ENCODE data around the gene LRRN3.

LRRN3 gene

DNA sequence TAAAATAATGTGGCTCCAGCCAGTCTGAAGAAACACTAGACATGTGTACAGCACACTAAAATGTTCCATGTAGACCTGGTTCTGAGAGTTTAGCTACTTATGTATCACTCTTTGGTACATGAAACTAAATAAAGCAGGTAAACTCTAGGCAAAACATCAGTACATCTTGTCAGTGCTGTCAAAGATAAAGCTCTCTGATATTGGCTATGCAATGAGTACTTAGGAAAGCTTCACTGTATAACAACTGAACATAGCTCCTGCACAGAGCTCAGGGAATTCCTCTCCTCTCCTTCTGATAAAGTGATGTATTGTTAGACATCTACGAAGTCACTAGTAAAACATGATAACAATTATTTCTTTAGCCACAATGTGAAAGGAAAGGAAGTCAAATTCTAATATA is 3.5 kb downstream of the LRRN3 start:
- no peak for DNase-seq (ENCODE audit: low read depth in 1 of 2, low spot score in 1 of 2)
- Histone ChIP-seq H3K4me3 (replicated peaks; ENCODE audit: insufficient read depth, low read length) (no peak overlapping the region), H3K27ac (replicated peaks) (no peak overlapping the region), H3K27me3 (ENCODE audit: insufficient read depth, poor library complexity, severe bottlenecking) (no peaks in the 10 kb centered on the region)
- TF ChIP-seq, protein P1, sequence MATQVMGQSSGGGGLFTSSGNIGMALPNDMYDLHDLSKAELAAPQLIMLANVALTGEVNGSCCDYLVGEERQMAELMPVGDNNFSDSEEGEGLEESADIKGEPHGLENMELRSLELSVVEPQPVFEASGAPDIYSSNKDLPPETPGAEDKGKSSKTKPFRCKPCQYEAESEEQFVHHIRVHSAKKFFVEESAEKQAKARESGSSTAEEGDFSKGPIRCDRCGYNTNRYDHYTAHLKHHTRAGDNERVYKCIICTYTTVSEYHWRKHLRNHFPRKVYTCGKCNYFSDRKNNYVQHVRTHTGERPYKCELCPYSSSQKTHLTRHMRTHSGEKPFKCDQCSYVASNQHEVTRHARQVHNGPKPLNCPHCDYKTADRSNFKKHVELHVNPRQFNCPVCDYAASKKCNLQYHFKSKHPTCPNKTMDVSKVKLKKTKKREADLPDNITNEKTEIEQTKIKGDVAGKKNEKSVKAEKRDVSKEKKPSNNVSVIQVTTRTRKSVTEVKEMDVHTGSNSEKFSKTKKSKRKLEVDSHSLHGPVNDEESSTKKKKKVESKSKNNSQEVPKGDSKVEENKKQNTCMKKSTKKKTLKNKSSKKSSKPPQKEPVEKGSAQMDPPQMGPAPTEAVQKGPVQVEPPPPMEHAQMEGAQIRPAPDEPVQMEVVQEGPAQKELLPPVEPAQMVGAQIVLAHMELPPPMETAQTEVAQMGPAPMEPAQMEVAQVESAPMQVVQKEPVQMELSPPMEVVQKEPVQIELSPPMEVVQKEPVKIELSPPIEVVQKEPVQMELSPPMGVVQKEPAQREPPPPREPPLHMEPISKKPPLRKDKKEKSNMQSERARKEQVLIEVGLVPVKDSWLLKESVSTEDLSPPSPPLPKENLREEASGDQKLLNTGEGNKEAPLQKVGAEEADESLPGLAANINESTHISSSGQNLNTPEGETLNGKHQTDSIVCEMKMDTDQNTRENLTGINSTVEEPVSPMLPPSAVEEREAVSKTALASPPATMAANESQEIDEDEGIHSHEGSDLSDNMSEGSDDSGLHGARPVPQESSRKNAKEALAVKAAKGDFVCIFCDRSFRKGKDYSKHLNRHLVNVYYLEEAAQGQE (IDR thresholded peaks at IDR 0.05; ENCODE audit: insufficient replicate concordance, low read depth), result no peak
- TF ChIP-seq SPI1 (IDR thresholded peaks at IDR 0.05; ENCODE audit: borderline replicate concordance, low read depth), result no peak

DNA sequence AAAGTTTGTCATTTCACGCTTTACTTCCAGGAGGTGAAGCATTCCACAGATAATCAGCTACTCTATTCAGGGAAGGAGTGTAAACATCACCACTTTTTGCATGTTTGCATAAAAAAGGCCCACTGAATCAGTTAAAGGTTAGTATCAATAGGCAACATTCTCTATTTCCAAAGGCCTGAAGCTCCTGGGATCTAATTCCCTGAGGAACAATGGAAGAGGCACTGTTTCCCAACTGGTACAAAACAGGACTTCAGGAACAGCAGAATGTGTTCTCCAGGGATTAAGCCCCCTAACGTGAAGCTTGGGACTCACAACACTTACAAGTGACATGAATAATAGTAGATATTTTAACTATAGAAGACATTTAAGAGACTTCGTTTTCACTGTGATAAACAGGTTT is 6.1 kb downstream of the LRRN3 start:
- H3K4me3 ChIP-seq (replicated peaks; ENCODE audit: insufficient read depth, low read length), result no peak overlapping the region
- no peak overlapping the region for H3K27ac ChIP-seq (replicated peaks)
- no peak for TF ChIP-seq GABPA (IDR thresholded peaks at IDR 0.05; ENCODE audit: low read depth)
- TF ChIP-seq SPI1 (IDR thresholded peaks at IDR 0.05; ENCODE audit: borderline replicate concordance, low read depth), result no peak
- TF ChIP-seq, protein P1 (IDR thresholded peaks at IDR 0.05; ENCODE audit: insufficient replicate concordance, low read depth), result no peak
- TF ChIP-seq POLR2AphosphoS5 (IDR thresholded peaks at IDR 0.05; ENCODE audit: low read depth), result no peak
- TF ChIP-seq, protein P2, sequence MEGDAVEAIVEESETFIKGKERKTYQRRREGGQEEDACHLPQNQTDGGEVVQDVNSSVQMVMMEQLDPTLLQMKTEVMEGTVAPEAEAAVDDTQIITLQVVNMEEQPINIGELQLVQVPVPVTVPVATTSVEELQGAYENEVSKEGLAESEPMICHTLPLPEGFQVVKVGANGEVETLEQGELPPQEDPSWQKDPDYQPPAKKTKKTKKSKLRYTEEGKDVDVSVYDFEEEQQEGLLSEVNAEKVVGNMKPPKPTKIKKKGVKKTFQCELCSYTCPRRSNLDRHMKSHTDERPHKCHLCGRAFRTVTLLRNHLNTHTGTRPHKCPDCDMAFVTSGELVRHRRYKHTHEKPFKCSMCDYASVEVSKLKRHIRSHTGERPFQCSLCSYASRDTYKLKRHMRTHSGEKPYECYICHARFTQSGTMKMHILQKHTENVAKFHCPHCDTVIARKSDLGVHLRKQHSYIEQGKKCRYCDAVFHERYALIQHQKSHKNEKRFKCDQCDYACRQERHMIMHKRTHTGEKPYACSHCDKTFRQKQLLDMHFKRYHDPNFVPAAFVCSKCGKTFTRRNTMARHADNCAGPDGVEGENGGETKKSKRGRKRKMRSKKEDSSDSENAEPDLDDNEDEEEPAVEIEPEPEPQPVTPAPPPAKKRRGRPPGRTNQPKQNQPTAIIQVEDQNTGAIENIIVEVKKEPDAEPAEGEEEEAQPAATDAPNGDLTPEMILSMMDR (IDR thresholded peaks at IDR 0.05; ENCODE audit: insufficient read depth, low read length), result no peak
- H3K27me3 ChIP-seq (ENCODE audit: insufficient read depth, poor library complexity, severe bottlenecking), result no peaks in the 10 kb centered on the region
- no peak for DNase-seq (ENCODE audit: low read depth in 1 of 2, low spot score in 1 of 2)

DNA sequence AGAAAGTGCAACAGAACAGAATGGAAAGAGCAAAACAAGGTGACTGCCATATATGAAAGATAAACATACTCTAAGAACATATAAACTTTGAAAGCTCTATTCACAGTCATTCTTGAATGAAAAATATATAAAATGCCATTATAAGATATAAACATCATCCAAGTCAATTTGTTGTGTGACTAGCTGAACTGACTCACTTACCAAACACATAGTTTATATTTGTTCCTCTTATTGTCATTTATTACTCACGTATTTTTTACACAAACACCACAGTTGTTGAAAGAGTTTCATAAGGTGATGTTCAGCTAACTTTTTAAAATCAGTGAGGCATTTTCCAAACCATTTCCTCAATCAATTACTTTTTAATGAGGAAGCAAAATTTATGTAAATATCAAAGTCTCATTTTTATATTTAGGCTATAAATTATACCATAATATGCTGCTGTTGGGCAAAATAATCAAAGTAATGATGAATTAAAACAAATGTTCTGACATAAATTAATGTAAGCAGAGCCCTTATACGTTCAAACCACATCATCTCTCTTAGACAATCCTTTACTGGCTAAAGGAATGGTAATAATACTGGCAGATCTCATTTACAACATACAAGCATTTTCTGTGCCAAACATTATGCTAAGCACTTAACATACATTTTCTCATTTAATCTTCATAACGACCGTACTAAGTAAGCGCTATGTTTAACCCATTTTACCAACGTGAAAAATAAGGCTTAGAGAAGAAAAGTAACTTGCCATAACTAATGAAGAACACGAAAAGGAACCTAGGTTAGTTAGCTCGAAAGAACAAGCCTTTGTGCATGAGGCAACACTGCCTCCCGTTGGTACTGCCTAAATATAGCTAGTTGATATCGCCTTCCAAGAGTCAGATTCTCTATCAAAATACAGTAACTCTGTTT is 7.3 kb downstream of the LRRN3 start:
- no peak overlapping the region for H3K4me3 ChIP-seq (replicated peaks; ENCODE audit: insufficient read depth, low read length)
- H3K27ac ChIP-seq (replicated peaks), result no peak overlapping the region
- peak in 1 of 2 experiments; percentile 48 for DNase-seq (ENCODE audit: low read depth in 1 of 2, low spot score in 1 of 2)
- H3K27me3 ChIP-seq (ENCODE audit: insufficient read depth, poor library complexity, severe bottlenecking), result no peaks in the 10 kb centered on the region
- TF ChIP-seq GABPA (IDR thresholded peaks at IDR 0.05; ENCODE audit: low read depth), result no peak
- TF ChIP-seq, protein P2 (IDR thresholded peaks at IDR 0.05; ENCODE audit: insufficient read depth, low read length), result peak; percentile 30

DNA sequence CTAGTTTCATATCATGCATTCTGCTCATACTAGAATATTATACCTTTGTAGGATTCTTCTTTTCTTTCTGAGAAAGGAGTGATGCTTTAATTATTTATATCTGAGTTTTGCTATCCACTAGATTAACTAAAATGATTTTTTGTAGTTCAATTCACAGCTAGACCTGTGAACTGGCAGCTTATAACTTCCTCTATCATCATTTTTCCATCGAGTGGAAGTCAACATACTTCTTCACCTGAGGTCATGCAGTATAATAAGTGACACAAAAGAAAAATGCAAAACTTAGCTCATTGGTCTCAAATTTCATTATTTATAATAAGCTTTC is 8.0 kb downstream of the LRRN3 start:
- H3K4me3 ChIP-seq (replicated peaks; ENCODE audit: insufficient read depth, low read length), result no peak overlapping the region
- no peaks in the 10 kb centered on the region for H3K27me3 ChIP-seq (ENCODE audit: insufficient read depth, poor library complexity, severe bottlenecking)
- no peak for TF ChIP-seq POLR2AphosphoS5 (IDR thresholded peaks at IDR 0.05; ENCODE audit: low read depth)
- TF ChIP-seq SPI1 (IDR thresholded peaks at IDR 0.05; ENCODE audit: borderline replicate concordance, low read depth), result no peak
- TF ChIP-seq, protein P2 (IDR thresholded peaks at IDR 0.05; ENCODE audit: insufficient read depth, low read length), result no peak
- no peak for TF ChIP-seq GABPA (IDR thresholded peaks at IDR 0.05; ENCODE audit: low read depth)
- TF ChIP-seq, protein P1 (IDR thresholded peaks at IDR 0.05; ENCODE audit: insufficient replicate concordance, low read depth), result no peak
- no peak for DNase-seq (ENCODE audit: low read depth in 1 of 2, low spot score in 1 of 2)
- H3K27ac ChIP-seq (replicated peaks), result no peak overlapping the region

All from HL-60 (cell line).